HG03565 (cell line): ENCODE measurements around the gene SLTM.
"Not testable (repeated sequence)": the region's sequence is repeated elsewhere in the genome, so short reads cannot be mapped to it uniquely, and the experiment has no call there.

Experiments used
- ATAC-seq: cut with Tn5 transposase; IDR thresholded peaks from one replicate; pipeline ENCODE4 v1.9.1; 2021; ENCODE audit warnings: mild to moderate bottlenecking, moderate library complexity; ENCODE audit not compliant: unreplicated experiment

Gene SLTM

DNA sequence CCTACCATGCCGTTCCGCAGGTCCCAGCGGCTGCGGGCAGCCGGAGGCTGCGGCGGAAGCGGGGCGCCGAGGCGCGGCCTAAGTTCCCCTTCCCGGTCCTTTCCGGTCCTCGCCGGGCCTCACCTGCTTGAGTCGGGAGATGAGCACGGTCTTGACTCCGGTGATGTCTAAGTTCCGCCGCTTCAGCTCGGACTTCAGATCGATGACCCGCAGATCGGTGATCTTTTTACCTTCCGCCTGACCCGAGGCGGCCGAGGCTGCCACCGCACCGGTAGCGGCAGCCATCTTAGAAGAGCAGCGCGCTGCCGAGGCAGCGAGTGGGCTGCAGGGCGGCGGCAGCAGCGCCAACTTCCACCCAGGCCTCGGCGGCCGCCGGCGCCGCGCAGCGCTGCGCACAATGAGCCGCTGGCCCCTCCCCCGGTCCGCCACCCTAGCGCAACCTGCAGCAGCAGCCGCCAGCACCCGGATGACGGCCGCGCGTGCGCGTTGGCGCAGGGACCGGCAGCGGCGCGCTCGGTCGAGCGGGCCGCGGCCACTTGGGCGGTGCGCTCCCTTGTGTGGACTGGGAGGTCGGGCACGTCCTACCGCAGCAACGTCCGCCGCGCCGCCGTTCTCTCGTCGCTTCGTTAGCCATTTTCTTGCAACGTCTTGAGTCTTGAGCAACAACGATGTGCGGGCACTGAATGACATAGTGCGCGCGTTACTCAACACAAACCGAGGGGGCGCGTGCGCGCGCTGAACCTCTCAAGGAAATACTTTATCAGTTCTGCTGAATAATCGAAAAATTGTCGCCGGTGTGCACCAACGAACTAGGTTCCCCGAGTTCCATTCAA lies at the start of gene SLTM:
SLTM (minus strand) TSS at position 399 of the 833 bp plus-strand sequence; CDS start at position 285, 114 bp downstream.
- peak; percentile 71 for ATAC-seq

DNA sequence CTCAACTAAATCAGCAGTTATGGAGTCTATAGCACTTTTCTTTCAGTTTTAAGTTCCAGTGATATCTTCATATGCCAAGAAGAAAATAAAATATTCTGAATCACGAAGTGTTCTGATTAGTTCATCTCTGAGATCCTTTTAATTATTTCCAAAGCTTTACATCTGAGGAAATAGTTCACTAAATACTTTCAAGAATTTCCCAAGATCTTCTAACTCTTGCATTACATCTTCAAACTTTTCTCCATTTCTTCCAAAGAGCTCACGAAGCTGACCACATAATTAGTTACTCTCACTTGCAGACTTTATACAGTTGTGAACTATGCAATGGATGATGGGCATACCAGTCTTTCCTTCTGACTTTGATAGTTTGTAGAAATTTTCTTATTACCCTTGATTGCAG lies 49.8 kb upstream of the SLTM start:
- ATAC-seq: no peak

DNA sequence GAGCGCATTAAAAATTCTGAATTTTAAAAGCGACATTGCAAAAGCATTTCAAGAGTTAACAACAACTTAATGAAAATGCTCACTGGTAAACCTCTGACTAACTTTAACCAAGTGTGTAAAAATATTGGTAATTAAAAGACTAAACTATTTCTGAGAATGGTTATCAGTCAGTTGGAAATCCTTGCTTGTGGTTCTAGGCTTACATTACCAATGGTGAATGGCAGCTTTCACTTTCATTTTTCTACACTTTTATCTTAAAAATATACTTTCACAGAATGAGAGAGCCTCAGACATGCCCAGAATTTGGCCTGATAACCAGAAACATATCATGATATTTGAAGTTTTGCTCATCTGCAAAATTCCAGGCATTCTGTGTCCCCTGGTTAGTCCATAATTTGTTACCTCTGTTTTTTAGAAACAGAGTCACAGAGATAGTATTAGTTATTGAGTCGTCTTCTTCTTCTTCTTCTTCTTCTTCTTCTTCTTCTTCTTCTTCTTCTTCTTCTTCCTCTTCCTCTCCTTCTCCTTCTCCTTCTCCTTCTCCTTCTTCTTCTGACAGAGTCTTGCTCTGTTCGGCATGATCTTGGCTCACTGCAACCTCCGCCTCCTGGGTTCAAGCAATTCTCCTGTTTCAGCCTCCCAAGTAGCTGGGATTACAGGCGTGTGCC lies 48.5 kb upstream of the SLTM start:
- no peak for ATAC-seq

DNA sequence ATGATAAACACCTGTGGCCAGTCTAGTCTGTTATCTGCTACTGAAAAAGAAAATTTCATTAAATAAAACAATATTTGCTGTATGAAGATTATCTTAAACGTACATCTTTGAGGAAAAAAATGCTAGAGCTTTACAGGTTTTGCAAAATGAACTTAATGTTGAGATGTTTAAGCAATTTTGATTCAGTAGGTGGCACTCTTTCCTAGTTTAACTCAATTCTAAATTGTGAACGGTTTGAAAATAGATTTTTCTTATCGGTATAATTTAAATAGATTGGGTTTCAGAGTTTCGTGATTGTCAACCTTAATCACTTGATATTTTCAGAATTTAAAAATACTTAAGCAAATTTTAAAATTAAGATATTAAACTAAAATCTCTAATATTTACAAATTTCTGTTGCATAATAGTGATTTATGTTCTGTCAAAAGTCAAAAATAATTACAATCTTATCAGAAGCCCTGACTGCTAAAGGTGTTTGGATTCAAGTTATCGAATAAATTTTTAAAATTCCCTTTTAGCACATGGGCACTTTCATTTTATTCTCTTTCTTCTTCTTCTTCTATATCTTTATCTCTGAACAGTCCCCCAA lies 47.0 kb upstream of the SLTM start:
- no peak for ATAC-seq

DNA sequence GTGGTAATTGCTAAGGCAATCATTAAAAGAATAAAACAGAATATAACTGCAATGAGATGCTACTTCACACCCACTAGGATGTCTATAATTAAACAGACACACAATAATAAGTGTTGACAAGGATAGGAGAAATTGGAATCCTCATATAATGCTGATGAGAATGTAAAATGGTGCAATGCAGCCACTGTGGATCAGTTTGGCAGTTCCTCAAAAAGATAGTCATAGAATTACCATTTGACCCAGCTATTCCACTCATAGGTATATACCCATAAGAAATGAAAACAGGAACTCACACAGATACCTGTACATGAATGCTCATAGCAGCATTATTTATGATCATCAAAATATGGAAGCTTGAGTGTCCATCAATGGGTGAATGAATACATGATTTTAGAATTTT lies 44.4 kb upstream of the SLTM start:
- no peak for ATAC-seq

DNA sequence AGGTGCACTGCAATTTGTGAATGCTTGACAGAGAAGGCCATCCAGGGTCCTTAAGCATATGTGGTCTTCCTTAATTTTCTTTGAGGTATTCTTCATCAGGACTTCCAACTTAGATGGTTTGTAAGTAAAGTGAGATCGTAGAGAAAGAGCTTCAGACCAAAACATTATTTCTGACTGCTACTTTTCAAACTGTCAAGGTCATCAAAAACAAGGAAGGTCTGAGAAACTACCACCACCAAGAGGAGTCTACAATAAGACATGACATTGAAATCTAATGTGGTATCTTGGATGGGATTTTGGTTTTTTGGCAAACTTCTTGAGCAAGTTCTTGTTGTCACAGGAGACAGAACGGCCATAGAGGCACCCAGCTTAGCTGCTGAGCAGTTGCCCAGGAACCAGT lies 34.0 kb upstream of the SLTM start:
- ATAC-seq: no peak

DNA sequence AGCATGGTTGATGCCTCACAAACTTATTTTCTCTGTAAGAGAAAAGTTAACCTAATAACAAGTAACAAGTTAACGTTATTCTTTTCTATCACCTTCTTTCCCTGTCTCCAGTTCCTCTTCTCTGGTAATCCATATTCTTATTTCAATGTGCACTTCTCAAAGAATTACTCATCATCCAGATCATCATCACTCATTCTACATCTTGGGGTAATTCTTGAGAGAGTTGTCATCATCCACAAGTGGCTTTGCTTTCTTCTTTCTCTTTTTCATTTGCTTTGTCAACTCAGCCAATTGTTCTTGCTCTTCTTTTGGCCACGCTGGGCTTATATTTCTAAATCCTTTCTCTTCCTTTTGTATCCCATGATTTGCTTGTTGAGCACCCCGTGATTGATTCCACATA lies 33.2 kb upstream of the SLTM start:
- no peak for ATAC-seq

DNA sequence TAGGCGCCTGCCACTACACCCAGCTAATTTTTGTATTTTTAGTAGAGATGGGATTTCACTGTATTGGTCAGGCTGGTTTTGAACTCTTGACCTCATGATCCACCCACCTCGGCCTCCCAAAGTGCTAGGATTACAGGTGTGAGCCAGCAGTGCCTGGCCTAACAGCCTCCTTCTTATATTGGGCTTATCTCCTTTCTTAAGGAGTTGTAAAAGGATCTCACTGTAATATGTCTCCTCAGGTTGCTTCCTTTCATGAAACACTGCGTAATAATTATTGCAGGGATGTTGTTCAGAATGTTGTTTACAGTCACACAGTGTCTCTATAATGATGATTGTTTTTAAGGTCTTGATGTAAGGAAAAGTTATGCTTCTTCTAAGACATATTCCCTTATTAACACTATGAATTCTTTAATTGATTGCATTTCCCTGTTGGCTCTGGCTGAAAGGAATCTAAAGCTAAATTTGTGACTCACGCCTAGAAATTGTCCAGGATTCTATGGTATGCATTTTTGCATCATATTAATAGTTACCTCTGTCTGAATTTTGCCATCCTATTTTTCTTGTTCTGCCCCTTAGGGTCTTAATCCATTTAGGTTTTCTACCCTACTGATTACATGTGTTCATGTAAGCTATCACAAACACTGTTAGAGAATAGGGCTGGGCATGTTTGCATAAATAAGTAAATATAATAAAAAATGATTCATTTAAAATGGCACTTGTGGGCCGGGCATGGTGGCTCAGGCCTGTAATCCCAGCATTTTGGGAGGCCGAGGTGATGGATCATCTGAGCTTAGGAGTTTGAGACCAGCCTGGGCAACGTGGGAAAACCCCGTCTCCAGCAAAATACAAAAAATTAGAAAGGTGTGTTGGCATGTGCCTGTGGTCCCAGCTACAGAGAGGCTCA lies 29.4 kb upstream of the SLTM start:
- no peak for ATAC-seq

DNA sequence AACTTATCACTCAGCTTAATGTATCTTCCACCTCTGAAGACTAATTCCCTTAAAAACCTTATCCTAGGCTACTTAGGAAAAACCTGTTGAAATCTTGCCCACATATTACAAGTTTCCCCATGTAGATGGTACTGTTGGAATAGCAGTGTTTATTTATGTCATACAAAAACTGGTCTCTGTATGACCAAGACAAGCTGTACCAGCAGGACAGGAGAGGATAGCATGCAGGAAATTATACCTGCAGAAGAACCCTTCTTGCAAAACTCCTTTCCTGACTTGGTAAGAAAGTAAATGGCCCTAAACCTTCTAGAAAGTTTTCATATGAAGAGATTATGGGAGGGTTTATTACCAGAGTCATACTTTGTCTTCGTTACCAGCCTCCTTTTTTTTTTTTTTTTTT lies 28.7 kb upstream of the SLTM start:
- ATAC-seq: no peak

DNA sequence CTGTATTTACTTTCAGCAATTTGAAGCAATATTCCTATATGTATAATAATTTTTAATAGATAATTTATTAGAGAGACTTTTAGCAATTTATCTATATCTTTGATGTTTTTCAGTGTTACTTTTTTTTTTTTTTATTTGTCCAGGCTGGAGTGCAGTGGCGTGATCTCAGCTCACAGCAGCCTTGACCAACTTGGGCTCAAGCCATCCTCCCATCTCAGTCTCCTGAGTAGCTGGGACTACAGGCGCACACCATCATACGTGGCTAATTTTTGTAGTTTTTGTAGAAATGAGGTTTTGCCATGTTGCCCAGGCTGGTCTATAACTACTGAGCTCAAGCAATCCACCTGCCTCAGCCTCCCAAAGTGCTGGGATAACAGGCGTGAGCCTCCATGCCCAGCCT lies 25.3 kb upstream of the SLTM start:
- ATAC-seq: no peak

DNA sequence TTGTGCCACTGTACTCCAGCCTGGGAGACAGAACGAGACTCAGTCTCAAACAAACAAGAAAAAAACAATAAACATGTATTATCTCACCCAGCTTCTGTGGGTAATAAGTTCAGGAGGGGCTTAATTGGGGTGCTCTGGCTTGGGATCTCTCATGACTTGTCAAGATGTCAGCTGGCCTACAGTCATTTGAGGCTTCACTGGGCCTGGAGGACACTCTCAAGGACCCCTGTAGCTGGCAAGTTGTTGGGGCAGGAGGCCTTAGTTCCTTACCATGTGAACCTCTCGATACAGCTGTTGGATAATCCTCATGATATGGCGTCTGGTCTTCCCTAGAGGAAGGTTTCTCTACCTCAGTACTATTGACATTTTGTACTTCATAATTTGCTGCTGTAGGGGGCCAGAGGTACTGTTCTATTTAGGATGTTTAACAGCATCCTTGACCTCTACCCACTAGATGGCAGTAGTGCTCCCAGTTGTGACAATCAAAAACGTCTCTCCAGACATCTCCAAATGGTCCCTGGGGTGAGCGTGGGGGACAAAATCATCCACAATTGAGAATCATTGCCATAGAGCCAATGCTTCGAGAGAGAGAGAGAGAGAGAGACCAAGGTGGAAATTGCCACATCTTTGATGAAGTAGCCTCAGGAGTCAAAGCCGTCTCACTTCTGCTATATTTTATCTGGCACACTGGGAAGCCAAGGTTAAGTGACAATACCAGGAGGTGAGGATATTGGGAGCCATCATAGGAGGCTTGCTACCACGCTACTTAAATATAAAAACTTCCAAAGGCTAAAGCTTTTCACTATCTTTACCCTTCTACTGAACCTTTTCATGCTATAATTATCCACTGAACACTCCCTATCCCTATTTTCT lies 23.9 kb upstream of the SLTM start:
- ATAC-seq: no peak

DNA sequence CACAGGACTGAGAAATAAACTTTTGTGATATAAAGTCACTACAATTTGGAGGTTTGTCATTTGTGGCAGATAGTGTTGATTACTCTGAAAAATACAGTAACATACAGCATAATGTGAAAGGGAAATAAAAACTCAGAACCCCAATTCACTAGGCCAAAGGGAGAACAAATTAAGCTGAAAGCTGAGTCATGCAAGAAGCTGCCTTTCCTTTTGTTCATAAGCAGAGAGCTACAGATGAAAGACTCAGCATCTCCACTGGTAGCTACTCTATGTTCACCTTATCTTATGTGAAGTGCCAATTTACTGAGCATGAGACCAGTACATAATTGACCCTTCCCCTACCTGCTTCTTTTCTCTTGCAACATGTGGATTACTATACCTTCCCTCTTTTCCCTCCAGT lies 19.3 kb upstream of the SLTM start:
- no peak for ATAC-seq

DNA sequence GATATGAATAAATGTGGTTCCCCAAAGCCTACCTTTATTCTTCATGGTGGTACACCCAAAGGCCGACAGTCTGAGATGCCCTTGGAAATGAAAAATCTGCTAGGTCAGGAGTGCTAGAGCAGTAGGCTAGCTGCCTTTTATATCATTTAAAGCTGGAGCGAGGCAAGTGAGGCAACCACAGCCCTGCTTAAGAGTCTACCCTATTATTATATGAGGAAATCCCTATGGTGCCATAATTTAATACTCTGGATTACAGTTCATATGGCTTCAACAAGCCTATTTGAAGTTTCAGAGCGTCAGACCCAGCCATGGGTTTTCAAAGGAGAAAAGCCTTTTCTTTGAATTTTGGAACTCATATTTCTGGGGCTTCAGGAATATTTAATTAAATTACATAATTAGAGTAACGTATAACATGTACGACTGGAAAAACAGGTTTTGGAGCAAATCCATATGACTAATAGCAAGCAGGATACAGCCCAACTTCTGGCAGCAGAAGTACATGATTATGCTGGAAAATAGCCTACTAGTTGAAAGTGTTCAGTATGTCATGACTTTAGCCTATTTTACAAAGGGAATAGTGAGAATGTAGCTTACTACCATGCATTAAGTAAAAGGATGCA lies 18.0 kb upstream of the SLTM start:
- no peak for ATAC-seq

DNA sequence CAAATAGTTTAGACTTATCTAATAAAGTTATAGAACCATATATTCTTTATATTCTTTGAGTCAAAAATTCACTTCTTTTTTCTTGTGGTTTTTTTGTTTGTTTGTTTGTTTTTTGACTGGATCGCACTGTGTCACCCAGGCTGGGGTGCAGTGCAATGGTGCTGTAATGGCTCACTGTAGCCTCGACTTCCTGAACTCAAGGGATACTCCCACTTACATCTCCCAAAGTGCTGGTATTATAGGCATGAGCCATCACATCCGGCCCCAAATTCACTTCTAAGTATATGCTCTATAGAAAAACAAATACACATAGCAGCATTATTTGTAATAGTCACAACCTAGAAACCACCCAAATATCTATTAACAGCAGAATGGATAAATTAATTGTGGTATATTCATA lies 13.7 kb upstream of the SLTM start:
- no peak for ATAC-seq

DNA sequence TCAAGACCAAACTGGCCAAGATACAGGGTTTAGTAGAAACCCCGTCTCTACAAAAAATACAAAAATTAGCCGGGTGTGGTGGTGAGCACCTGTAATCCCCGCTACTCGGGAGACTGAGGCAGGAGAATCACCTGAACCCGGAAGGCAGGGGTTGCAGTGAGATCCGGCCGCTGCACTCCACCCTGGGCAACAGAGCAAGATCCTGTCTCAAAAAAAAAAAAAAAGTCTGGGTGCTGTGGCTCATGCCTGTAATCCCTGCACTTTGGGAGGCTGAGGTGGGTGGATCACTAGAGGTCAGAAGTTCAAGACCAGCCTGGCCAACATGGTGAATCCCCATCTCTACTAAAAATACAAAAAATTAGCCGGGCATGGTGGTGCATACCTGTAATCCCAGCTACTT lies 1.5 kb upstream of the SLTM start:
- not testable (repeated sequence) for ATAC-seq

DNA sequence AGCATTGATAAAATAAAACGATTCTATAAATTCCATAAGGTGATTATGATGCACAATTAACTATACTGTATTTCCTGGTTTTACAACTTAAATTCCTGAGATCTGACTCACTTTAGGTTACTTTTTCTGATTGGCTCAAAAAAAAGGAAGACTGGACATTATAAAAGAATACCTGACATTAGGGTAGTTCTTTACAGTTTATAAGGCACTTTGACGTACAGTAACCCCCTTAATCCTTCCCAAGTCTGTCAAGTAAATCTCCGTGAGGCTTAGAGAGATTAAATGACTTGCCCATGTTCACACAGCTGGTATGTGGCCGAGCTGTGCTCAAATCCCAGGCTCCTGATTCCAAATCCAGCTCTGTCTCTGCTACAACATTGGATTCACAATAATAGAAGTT lies 1.0 kb upstream of the SLTM start:
- no peak for ATAC-seq

DNA sequence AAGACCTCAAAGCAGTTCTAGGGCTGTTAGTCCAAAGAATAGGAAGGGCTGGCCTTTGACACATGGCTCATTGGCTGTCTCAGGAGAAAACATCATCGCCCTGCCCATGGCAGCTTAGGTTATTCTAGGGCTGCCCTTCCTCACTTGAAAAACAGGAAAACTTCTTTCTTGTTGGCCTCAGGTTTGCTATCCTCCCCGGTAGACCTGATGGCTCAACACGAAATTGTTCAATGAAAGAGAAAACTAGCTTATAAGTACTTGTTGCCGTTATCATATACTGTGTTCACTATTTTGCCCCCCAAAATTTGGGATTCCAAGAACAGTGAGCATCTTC lies 602 bp upstream of the SLTM start:
- no peak for ATAC-seq

DNA sequence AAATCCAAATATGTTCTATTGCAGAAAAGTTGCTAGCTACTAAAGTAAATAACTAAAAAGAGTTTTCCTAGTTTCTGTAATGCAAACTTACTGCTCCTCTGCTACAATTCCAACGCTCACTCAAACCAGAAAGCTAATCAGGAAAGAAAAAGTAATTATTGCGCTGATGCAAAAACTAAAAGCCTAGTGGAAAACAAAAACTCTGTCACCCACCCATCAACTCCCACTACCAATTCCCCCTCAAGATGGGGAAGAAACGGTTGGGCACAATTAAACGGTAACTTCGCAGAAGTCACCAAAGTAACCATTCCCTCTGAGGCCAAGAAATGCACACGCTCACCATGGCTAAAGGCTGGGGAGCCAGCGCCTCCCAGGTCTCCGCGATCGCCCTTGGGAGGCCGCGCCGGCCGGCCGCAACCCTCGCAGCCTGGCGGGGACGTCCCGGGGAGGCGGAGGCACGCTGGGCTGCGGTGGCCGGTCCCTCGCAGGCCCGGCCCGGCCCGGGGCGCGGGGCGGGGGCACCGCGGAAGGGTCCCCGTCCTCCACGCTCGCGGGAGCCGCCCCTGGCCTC lies 684 bp downstream of the SLTM start:
- peak; percentile 25 for ATAC-seq

DNA sequence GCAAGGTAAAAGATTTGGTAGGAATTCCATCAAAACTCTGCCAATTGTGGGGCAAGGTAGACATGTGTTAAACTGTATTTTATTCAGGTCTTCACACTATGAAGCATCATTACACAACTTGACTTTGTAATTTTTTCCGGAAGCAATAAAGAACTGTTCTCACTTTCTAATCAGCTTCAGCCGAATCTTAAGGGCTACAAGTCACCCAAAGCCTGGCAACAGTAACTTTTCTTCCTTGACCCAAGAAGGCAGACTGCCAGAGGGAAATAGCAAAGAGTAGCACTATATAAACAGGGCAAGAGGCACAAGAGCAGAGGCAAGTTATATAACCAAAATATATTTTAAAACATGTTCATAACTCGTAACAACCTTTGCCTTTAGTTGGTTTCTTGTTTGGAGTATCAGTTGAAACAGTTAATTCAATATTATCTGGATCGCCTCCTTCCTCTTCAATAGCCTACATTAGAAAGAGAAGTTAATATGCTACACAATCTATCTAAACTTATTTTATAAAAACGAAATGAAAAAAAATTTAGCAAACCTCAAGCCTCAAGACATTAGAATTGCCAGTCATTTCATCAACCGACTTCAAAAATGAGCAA lies 1.4 kb downstream of the SLTM start:
- ATAC-seq: no peak
